ENCODE measurements around the gene ARSJ.

Gene ARSJ

GRCh38 chr4:113979148-113979904 is at the start of gene ARSJ:
TSS of gene ARSJ (minus strand) at chr4:113979647. CDS start at chr4:113978834, 813 bp downstream.
- CTCF ChIA-PET: interaction anchor here (0.8 to 2.1 kb wide), 4 partner anchors 8 to 399 kb away, joined by 3 to 9 read pairs (median 4); no protein-coding TSS in a partner anchor
- POLR2A ChIA-PET: interaction anchor here (0.7 to 1.7 kb wide), 9 partner anchors 20 to 612 kb away, joined by 3 to 11 read pairs (median 4); no protein-coding TSS in a partner anchor
- H3K4me3 ChIP-seq (ENCODE audit: low read depth, low read length): peak within 1 kb of the TSS; percentile 83
- peak; percentile 1 for TF ChIP-seq CTCF (IDR thresholded peaks at IDR 0.05; ENCODE audit: insufficient read depth, low read length, missing control alignments)
- no peak for DNase-seq (ENCODE audit: low read depth, low spot score)

GRCh38 chr4:114028071-114028470 is 48.6 kb upstream of the ARSJ start:
- no peak for DNase-seq (ENCODE audit: low read depth, low spot score)
- ChIA-PET POLR2A (no interaction called here), CTCF (no interaction called here)
- no peak overlapping the region for H3K4me3 ChIP-seq (ENCODE audit: low read depth, low read length)
- TF ChIP-seq CTCF (IDR thresholded peaks at IDR 0.05; ENCODE audit: insufficient read depth, low read length, missing control alignments): no peak

- DNase-seq (ENCODE audit: low read depth, low spot score): no peak
- CTCF ChIA-PET: no interaction called here
- POLR2A ChIA-PET: no interaction called here
- no peak overlapping the region for H3K4me3 ChIP-seq (ENCODE audit: low read depth, low read length)
- TF ChIP-seq CTCF (IDR thresholded peaks at IDR 0.05; ENCODE audit: insufficient read depth, low read length, missing control alignments): no peak
Measured at GRCh38 chr4:114027596-114027995, 48.1 kb upstream of the ARSJ start.

DNA sequence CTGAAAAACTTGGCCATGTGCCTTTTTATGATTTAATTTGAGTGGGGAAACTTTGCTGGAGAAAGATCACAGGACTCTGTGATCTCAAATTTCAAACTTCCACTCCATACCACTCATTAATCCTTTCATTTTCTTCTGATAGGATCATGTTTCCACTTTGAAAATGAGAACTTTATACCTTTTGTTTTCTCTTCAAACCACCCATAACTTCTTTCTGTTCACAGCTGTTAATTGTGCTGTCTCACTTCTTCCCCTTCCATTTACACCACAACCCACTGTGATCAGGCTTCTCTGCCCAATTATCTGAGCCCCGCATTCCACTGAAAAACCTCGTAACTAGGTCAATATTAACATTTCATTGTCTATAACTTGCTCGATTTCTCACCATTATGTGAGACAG is 47.0 kb upstream of the ARSJ start:
- TF ChIP-seq CTCF (IDR thresholded peaks at IDR 0.05; ENCODE audit: insufficient read depth, low read length, missing control alignments): no peak
- ChIA-PET CTCF (interaction anchor here (2.0 kb wide), 1 partner anchor 12 kb away, joined by 8 read pairs; no protein-coding TSS in a partner anchor), POLR2A (no interaction called here)
- no peak overlapping the region for H3K4me3 ChIP-seq (ENCODE audit: low read depth, low read length)
- DNase-seq (ENCODE audit: low read depth, low spot score): no peak

GRCh38 chr4:114025176-114025777 is 45.8 kb upstream of the ARSJ start:
- ChIA-PET POLR2A (no interaction called here), CTCF (interaction anchor here (2.0 kb wide), 1 partner anchor 13 kb away, joined by 8 read pairs; no protein-coding TSS in a partner anchor)
- no peak for DNase-seq (ENCODE audit: low read depth, low spot score)
- no peak for TF ChIP-seq CTCF (IDR thresholded peaks at IDR 0.05; ENCODE audit: insufficient read depth, low read length, missing control alignments)
- no peak overlapping the region for H3K4me3 ChIP-seq (ENCODE audit: low read depth, low read length)

DNA sequence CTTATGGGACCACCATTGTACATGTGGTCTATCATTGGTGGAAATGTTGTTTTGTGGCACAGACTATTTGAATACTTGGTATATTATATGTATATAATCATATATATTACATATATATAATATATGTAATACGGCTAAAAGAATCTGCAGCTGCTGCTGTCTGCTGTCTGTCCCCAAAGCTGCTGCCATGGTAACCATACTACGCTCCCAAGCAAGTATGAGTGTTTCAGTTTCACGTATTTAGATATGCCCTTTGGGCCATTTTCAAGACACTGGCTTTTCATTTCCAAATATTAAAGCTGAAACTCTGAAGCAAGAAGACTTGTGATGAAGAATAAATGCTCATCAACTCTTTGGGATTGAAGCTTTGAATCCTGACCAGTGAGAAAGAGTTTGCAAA is 42.0 kb upstream of the ARSJ start:
- ChIA-PET POLR2A (no interaction called here), CTCF (interaction anchor here (0.9 kb wide), 1 partner anchor 15 kb away, joined by 3 read pairs; no protein-coding TSS in a partner anchor)
- DNase-seq (ENCODE audit: low read depth, low spot score): no peak
- no peak overlapping the region for H3K4me3 ChIP-seq (ENCODE audit: low read depth, low read length)
- TF ChIP-seq CTCF (IDR thresholded peaks at IDR 0.05; ENCODE audit: insufficient read depth, low read length, missing control alignments): no peak

Measured in AG04449 (cell line).